ENCODE data around the gene NFU1. TPM values are rescaled to one million over a fixed set of nuclear protein-coding genes. Genes with fewer than 3 reads are reported as not detected.

Gene NFU1
- total and polyA plus RNA-seq, 9 of the 15 experiments (the other 6 are each of a cell fraction or from before 2014, with no cell fraction given) = 33.3 to 61.8 (median 53.7) TPM

- peak; percentile 73; the same call in 1 of the 2 replicates for TF ChIP-seq AFF4 (CRISPR knock-in tag; IDR thresholded peaks at IDR 0.05)
- TF ChIP-seq SOX6 (IDR thresholded peaks at IDR 0.05) = 0 out of 2 replicates have a peak, but pooled peaks have one; percentile 18
- TF ChIP-seq CUX1 (CRISPR knock-in tag; IDR thresholded peaks at IDR 0.05) = no peak
- TF ChIP-seq MAZ (CRISPR knock-in tag; conservative IDR thresholded peaks at IDR 0.05 in 1 of 2, IDR thresholded peaks at IDR 0.05 in 1 of 2) = peak; percentile 58 to 71
- no peak for TF ChIP-seq FOXO4 (CRISPR knock-in tag; IDR thresholded peaks at IDR 0.05)
- TF ChIP-seq NR2C2 (CRISPR knock-in tag; IDR thresholded peaks at IDR 0.05) = no peak
- TF ChIP-seq NR2C2 (tag; IDR thresholded peaks at IDR 0.05) = peak; percentile 48; the same call in 1 of the 2 replicates
- TF ChIP-seq ATF3 (IDR thresholded peaks at IDR 0.05) = peak; percentile 78; the same call in 1 of the 2 replicates
- TF ChIP-seq ATF3 (CRISPR knock-in tag; conservative IDR thresholded peaks at IDR 0.05) = peak; percentile 83
- TF ChIP-seq NRF1 (conservative IDR thresholded peaks at IDR 0.05 in 1 of 2, IDR thresholded peaks at IDR 0.05 in 1 of 2) = peak; percentile 96 to 97
- no peak for TF ChIP-seq TARDBP (IDR thresholded peaks at IDR 0.05)
- peak in 1 of 2 experiments; percentile 33; a peak in 1 of 4 replicates for TF ChIP-seq KDM4B (IDR thresholded peaks at IDR 0.05; ENCODE audit: borderline replicate concordance in 2 of 2, low read depth in 1 of 2)
- no peak for TF ChIP-seq ZFP30 (CRISPR knock-in tag; IDR thresholded peaks at IDR 0.05; ENCODE audit: borderline replicate concordance)
- no peak for TF ChIP-seq THRAP3 (IDR thresholded peaks at IDR 0.05; ENCODE audit: borderline replicate concordance)
These were observed at the start of gene NFU1 (continued) for GRCh38 chr2:69436938-69437750.

All from K562 (cell line).